H7 (cell line): Measurements from ENCODE around the gene RCAN1. TPM values are rescaled to one million over a fixed set of nuclear protein-coding genes. Genes with fewer than 3 reads are reported as not detected.
A peak's percentile ranks its signal among the peaks of the same experiment; 100 is the strongest.

Experiments
- DNase-seq: peaks from one replicate; pipeline ENCODE4 v3.0.0; 2012
- H3K27me3 ChIP-seq: 2 replicates; pipeline ENCODE4 v1.6.0; 2011; ENCODE audit warnings: mild to moderate bottlenecking, low read length; ENCODE audit not compliant: control insufficient read depth, insufficient read depth
- H3K36me3 ChIP-seq: replicated peaks from 2 replicates; pipeline ENCODE4 v1.5.1; 2011; ENCODE audit warnings: low read length; ENCODE audit not compliant: control insufficient read depth, insufficient read depth
- H3K4me3 ChIP-seq: 2 replicates; pipeline ENCODE4 v1.5.1; 2011; ENCODE audit warnings: low read depth, mild to moderate bottlenecking, control low read depth, low read length, moderate library complexity; ENCODE audit not compliant: insufficient read depth
- total RNA-seq: library from RNA; depleted of rRNA; stranded (reverse); fragments of >200 nt; shearing (Covaris generic); gene quantifications from 2 replicates; pipeline ENCODE4 v1.2.3, GENCODE V29; 2014

RCAN1 gene
- total RNA-seq, 1 experiment from 2014 or later: 4.0 TPM

GRCh38 chr21:34635307-34635706 lies 20.4 kb upstream of the RCAN1 start:
- H3K4me3 ChIP-seq: no peak overlapping the region
- DNase-seq: peak; percentile 54
- H3K36me3 ChIP-seq: no peaks in the 10 kb centered on the region
- H3K27me3 ChIP-seq: no peaks in the 10 kb centered on the region

- no peaks in the 10 kb centered on the region for H3K36me3 ChIP-seq
These were observed 17.6 kb upstream of the RCAN1 start for GRCh38 chr21:34632498-34632897.

GRCh38 chr21:34630536-34631143 lies 15.7 kb upstream of the RCAN1 start:
- Histone ChIP-seq H3K27me3 (no peaks in the 10 kb centered on the region), H3K4me3 (no peak overlapping the region), H3K36me3 (no peaks in the 10 kb centered on the region)
- DNase-seq: peak; percentile 64

More at GRCh38 chr21:34632498-34632897, 17.6 kb upstream of the RCAN1 start:
- Histone ChIP-seq H3K4me3 (no peak overlapping the region), H3K27me3 (no peaks in the 10 kb centered on the region)
- DNase-seq: no peak

GRCh38 chr21:34626131-34626530 lies 11.2 kb upstream of the RCAN1 start:
- no peak overlapping the region for H3K4me3 ChIP-seq
- no peaks in the 10 kb centered on the region for H3K27me3 ChIP-seq
- no peak for DNase-seq
- no peaks in the 10 kb centered on the region for H3K36me3 ChIP-seq

GRCh38 chr21:34625030-34625593 lies 10.2 kb upstream of the RCAN1 start:
- no peak overlapping the region for H3K4me3 ChIP-seq
- H3K36me3 ChIP-seq: no peaks in the 10 kb centered on the region
- DNase-seq: no peak
- no peaks in the 10 kb centered on the region for H3K27me3 ChIP-seq

GRCh38 chr21:34623516-34623915 lies 8.6 kb upstream of the RCAN1 start:
- Histone ChIP-seq H3K4me3 (no peak overlapping the region), H3K27me3 (no peaks in the 10 kb centered on the region; the same call in 1 of the 2 replicates), H3K36me3 (no peaks in the 10 kb centered on the region)
- no peak for DNase-seq

GRCh38 chr21:34621434-34622350 lies 6.8 kb upstream of the RCAN1 start:
- no peak overlapping the region for H3K4me3 ChIP-seq
- DNase-seq: no peak
- no peaks in the 10 kb centered on the region for H3K36me3 ChIP-seq
- H3K27me3 ChIP-seq: peaks cover 1% of the 10 kb centered on the region; the same call in 1 of the 2 replicates

GRCh38 chr21:34619841-34620665 lies 5.1 kb upstream of the RCAN1 start:
- no peak for DNase-seq
- no peak overlapping the region for H3K4me3 ChIP-seq
- H3K27me3 ChIP-seq: peaks cover 1% of the 10 kb centered on the region; the same call in 1 of the 2 replicates
- H3K36me3 ChIP-seq: no peaks in the 10 kb centered on the region

GRCh38 chr21:34618941-34619340 lies 4.0 kb upstream of the RCAN1 start:
- no peak for DNase-seq
- H3K4me3 ChIP-seq: no peak overlapping the region
- peaks cover 8% of the 10 kb centered on the region for H3K27me3 ChIP-seq
- no peaks in the 10 kb centered on the region for H3K36me3 ChIP-seq

- no peaks in the 10 kb centered on the region for H3K36me3 ChIP-seq
- H3K4me3 ChIP-seq: no peak overlapping the region
- H3K27me3 ChIP-seq: peaks cover 19% of the 10 kb centered on the region
- DNase-seq: no peak
These were observed 2.9 kb upstream of the RCAN1 start for GRCh38 chr21:34617753-34618339.

- Histone ChIP-seq H3K36me3 (no peaks in the 10 kb centered on the region), H3K4me3 (peak overlapping the region; percentile 62; the same call in 1 of the 2 replicates), H3K27me3 (peaks cover 32% of the 10 kb centered on the region)
- DNase-seq: no peak
These were observed 538 bp upstream of the RCAN1 start for GRCh38 chr21:34615487-34615814.

- H3K27me3 ChIP-seq: peaks cover 32% of the 10 kb centered on the region
- no peak for DNase-seq
- H3K36me3 ChIP-seq: no peaks in the 10 kb centered on the region
- peak overlapping the region; percentile 62 for H3K4me3 ChIP-seq
These were observed 960 bp downstream of the RCAN1 start for GRCh38 chr21:34613679-34614627.

GRCh38 chr21:34612557-34612956 lies 2.4 kb downstream of the RCAN1 start:
- peaks cover 32% of the 10 kb centered on the region for H3K27me3 ChIP-seq
- no peaks in the 10 kb centered on the region for H3K36me3 ChIP-seq
- DNase-seq: no peak
- no peak overlapping the region for H3K4me3 ChIP-seq
